ENCODE measurements around the gene VSIG10. TPM values are rescaled to one million over a fixed set of nuclear protein-coding genes. Genes with fewer than 3 reads are reported as not detected.

VSIG10 gene
- total and polyA plus RNA-seq, 2 of the 13 experiments (the other 11 are each of a cell fraction or from before 2014, with no cell fraction given) = 25.6 to 42.5 TPM

DNA sequence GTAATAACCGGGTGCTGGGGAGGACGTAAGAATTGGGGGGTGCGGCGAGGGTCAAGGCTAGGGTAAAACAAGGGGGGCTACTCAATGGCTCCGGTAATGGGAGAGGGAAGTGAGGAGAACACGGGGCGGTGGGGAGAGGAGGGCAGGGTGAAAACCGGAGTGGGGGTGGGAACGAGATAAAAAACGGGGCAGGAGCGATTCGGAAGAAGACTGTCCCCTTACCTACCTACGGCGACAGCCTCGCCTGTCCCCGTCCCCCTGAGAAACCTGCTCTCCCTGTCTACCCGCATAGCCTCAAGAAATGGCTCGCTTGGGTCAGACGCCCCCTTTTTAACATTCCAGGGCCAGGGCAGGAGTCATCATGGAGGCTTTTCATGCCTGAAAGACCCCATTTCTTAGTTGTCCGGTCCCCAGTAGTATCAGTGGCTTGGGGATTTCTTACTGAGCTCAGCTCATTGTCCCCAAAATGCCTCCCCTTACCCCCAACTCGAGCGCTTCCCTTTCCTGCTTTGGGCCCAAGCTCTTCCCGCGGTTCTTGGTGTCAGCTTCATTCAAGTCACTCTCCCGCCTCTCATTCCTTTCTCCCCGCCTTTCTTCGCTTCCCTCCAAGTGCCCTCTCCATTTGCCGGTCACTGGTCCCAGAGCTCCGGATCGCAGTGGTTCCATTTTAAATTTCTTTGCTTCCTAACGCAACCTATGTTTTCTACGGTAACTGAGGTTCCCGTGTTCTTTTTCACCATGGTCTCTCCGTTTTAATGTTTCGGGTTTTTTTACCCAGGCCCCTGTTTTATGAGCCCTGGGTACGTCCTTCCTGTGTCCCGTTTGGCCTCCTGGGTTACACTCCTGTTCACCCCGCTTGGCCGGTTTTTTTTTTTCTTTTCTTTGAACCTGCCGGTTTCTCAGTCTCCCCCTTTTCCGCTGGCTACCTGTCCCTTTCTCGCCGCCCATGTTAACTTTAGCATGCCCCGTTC lies 41.7 kb downstream of the VSIG10 start (continued):
- TF ChIP-seq, protein P1, sequence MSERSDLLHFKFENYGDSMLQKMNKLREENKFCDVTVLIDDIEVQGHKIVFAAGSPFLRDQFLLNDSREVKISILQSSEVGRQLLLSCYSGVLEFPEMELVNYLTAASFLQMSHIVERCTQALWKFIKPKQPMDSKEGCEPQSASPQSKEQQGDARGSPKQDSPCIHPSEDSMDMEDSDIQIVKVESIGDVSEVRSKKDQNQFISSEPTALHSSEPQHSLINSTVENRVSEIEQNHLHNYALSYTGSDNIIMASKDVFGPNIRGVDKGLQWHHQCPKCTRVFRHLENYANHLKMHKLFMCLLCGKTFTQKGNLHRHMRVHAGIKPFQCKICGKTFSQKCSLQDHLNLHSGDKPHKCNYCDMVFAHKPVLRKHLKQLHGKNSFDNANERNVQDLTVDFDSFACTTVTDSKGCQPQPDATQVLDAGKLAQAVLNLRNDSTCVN (CRISPR knock-in tag; IDR thresholded peaks at IDR 0.05; ENCODE audit: borderline replicate concordance) = no peak
- TF ChIP-seq GPN1 (CRISPR knock-in tag; IDR thresholded peaks at IDR 0.05; ENCODE audit: borderline replicate concordance) (no peak), PAF1 (CRISPR knock-in tag; IDR thresholded peaks at IDR 0.05) (no peak), TBX3 (IDR thresholded peaks at IDR 0.05; ENCODE audit: borderline replicate concordance) (no peak), NFYC (CRISPR knock-in tag; IDR thresholded peaks at IDR 0.05) (no peak), HNRNPK (IDR thresholded peaks at IDR 0.05; ENCODE audit: low read depth, low read length, poor library complexity, severe bottlenecking) (peak; percentile 38), ZBTB1 (CRISPR knock-in tag; IDR thresholded peaks at IDR 0.05; ENCODE audit: borderline replicate concordance) (no peak), NCOA5 (CRISPR knock-in tag; IDR thresholded peaks at IDR 0.05) (no peak), NPAS2 (CRISPR knock-in tag; IDR thresholded peaks at IDR 0.05; ENCODE audit: borderline replicate concordance) (no peak), SMAD1 (CRISPR knock-in tag; IDR thresholded peaks at IDR 0.05; ENCODE audit: borderline replicate concordance, low read depth) (no peak), ZNF772 (CRISPR knock-in tag; IDR thresholded peaks at IDR 0.05) (no peak), SALL2 (CRISPR knock-in tag; IDR thresholded peaks at IDR 0.05) (no peak), SALL1 (CRISPR knock-in tag; IDR thresholded peaks at IDR 0.05) (peak; percentile 13; the same call in 1 of the 2 replicates), PLRG1 (conservative IDR thresholded peaks at IDR 0.05) (no peak), SAP130 (CRISPR knock-in tag; IDR thresholded peaks at IDR 0.05; ENCODE audit: low read depth) (peak; percentile 42), ZNF44 (CRISPR knock-in tag; IDR thresholded peaks at IDR 0.05) (no peak)
- TF ChIP-seq, protein P2, sequence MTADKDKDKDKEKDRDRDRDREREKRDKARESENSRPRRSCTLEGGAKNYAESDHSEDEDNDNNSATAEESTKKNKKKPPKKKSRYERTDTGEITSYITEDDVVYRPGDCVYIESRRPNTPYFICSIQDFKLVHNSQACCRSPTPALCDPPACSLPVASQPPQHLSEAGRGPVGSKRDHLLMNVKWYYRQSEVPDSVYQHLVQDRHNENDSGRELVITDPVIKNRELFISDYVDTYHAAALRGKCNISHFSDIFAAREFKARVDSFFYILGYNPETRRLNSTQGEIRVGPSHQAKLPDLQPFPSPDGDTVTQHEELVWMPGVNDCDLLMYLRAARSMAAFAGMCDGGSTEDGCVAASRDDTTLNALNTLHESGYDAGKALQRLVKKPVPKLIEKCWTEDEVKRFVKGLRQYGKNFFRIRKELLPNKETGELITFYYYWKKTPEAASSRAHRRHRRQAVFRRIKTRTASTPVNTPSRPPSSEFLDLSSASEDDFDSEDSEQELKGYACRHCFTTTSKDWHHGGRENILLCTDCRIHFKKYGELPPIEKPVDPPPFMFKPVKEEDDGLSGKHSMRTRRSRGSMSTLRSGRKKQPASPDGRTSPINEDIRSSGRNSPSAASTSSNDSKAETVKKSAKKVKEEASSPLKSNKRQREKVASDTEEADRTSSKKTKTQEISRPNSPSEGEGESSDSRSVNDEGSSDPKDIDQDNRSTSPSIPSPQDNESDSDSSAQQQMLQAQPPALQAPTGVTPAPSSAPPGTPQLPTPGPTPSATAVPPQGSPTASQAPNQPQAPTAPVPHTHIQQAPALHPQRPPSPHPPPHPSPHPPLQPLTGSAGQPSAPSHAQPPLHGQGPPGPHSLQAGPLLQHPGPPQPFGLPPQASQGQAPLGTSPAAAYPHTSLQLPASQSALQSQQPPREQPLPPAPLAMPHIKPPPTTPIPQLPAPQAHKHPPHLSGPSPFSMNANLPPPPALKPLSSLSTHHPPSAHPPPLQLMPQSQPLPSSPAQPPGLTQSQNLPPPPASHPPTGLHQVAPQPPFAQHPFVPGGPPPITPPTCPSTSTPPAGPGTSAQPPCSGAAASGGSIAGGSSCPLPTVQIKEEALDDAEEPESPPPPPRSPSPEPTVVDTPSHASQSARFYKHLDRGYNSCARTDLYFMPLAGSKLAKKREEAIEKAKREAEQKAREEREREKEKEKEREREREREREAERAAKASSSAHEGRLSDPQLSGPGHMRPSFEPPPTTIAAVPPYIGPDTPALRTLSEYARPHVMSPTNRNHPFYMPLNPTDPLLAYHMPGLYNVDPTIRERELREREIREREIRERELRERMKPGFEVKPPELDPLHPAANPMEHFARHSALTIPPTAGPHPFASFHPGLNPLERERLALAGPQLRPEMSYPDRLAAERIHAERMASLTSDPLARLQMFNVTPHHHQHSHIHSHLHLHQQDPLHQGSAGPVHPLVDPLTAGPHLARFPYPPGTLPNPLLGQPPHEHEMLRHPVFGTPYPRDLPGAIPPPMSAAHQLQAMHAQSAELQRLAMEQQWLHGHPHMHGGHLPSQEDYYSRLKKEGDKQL (CRISPR knock-in tag; IDR thresholded peaks at IDR 0.05; ENCODE audit: low read depth) = no peak
- TF ChIP-seq, protein P3, sequence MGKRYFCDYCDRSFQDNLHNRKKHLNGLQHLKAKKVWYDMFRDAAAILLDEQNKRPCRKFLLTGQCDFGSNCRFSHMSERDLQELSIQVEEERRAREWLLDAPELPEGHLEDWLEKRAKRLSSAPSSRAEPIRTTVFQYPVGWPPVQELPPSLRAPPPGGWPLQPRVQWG (CRISPR knock-in tag; IDR thresholded peaks at IDR 0.05; ENCODE audit: borderline replicate concordance, low read depth) = no peak
